ENCODE measurements around the gene PRR35. TPM values are rescaled to one million over a fixed set of nuclear protein-coding genes. Genes with fewer than 3 reads are reported as not detected.

PRR35 gene
- total RNA-seq, 1 experiment from 2014 or later, result not detected

DNA sequence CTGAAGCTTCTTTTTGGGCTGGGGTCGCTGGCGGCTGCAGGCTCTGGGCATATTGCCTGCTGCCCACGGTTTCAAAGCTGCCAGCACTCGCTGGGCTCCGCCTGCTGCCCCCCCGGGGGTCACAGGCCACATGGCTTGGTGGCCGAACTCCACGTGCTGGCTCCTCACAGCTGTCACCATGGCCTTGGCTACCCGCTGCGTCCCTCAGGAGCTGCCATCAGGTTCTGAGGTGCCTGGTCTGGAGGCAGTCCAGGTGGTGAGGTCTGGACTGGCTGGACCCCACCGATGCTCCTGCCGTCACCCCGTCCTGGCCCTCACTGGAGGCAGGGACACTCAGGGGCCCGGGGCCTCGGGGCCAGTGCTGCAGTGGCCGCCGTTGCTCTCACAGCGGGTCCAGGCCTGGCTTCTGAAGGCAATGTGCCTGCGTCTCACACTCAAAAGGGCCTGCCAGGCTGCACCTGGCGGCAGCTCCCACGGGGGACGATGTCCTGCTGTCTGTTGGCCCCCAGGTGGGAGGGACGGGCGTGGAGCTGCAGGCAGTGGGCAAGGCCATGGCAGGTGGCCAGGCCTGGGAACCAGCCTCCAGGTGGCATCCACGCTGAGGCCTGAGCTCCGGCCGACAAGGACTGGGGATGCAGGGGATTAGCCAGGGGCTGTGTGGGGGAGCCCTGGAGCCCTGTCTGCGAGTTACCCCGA, 19.4 kb upstream of the PRR35 start:
- TF ChIP-seq EZH2 (IDR thresholded peaks at IDR 0.05; ENCODE audit: low read length, unreplicated experiment) (no peak), EZH2phosphoT487 (IDR thresholded peaks at IDR 0.05; ENCODE audit: borderline replicate concordance, low read length) (no peak)
- TF ChIP-seq, protein P1, sequence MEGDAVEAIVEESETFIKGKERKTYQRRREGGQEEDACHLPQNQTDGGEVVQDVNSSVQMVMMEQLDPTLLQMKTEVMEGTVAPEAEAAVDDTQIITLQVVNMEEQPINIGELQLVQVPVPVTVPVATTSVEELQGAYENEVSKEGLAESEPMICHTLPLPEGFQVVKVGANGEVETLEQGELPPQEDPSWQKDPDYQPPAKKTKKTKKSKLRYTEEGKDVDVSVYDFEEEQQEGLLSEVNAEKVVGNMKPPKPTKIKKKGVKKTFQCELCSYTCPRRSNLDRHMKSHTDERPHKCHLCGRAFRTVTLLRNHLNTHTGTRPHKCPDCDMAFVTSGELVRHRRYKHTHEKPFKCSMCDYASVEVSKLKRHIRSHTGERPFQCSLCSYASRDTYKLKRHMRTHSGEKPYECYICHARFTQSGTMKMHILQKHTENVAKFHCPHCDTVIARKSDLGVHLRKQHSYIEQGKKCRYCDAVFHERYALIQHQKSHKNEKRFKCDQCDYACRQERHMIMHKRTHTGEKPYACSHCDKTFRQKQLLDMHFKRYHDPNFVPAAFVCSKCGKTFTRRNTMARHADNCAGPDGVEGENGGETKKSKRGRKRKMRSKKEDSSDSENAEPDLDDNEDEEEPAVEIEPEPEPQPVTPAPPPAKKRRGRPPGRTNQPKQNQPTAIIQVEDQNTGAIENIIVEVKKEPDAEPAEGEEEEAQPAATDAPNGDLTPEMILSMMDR (conservative IDR thresholded peaks at IDR 0.05; ENCODE audit: low read depth, low read length), result no peak
- H3K4me3 ChIP-seq (ENCODE audit: low read length), result no peak overlapping the region
- no TSS peak for BruUV-seq (replicated peaks)
- peaks cover 4% of the 10 kb centered on the region for H3K4me1 ChIP-seq (ENCODE audit: insufficient read depth, low read length)
- ChIA-PET POLR2A (ENCODE audit: unreplicated experiment) (no interaction called here), CTCF (no interaction called here)
- intact Hi-C loops (cut with micrococcal nuclease), result no loop called here
- DNase-seq (no peak), ATAC-seq (no peak)
- no peak overlapping the region for H3K9ac ChIP-seq (ENCODE audit: low read length)
- no peak overlapping the region for H3K4me2 ChIP-seq (ENCODE audit: low read length)
- no peaks in the 10 kb centered on the region for H3K27me3 ChIP-seq (ENCODE audit: low read length)
- H3F3A ChIP-seq (ENCODE audit: low read length, unreplicated experiment), result no peaks in the 10 kb centered on the region
- no peaks in the 10 kb centered on the region for H3K9me2 ChIP-seq (replicated peaks; ENCODE audit: low read length)
- no peaks in the 10 kb centered on the region; the same call in 1 of the 2 replicates for H3K36me3 ChIP-seq (ENCODE audit: low read depth, low read length)
- no peak overlapping the region for H3K27ac ChIP-seq (ENCODE audit: low read length)
- no peaks in the 10 kb centered on the region for H3K9me3 ChIP-seq (ENCODE audit: low read length)
- no peaks in the 10 kb centered on the region for H4K20me1 ChIP-seq (ENCODE audit: low read length)
- no peak overlapping the region for H2AFZ ChIP-seq (ENCODE audit: low read length)
- peaks cover 82% of the 10 kb centered on the region for H3K79me2 ChIP-seq (ENCODE audit: low read length)

DNA sequence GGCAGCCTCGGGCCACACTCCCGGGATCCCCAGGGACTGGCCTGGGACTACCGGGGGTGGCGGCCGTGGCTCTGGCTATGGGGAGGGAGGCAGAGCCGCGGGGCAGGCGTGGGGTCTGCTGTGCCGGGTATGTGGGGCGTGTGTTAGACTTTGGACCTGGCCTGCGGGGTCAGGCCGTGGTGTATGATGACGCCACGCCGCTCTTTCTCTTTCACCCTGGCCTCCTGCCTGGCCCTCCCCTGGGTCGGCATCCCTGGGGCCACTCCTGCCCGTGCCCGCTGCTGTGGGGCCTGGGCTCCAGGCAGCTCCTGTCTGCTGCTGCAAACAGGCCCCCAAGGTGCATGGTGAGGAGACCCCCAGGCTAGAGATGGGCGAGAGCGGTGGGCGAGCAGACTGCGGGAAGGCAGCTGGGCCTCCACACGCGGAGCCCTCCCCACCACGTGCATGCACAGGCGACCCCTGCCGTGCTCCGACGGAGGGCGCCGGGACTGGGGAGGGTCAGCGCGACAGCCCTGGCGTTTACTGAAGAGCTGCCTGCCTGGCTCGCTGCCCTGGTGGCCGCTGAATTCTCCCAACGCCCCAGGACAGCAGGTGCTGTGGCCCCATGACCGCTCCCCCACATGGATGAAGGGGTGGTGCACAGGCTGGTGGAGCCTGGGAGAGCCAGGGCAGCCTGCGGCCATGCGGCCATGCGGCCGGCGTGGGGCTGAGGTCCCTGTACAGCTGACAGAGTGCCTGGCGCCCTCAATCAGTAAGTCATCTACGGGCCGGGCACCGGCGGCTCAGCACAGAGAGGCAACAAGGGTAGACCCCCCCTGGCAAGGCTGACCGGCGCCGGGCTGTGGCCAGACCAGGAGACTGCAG, 16.7 kb upstream of the PRR35 start:
- no TSS peak for BruUV-seq (replicated peaks)
- no peaks in the 10 kb centered on the region for H3K36me3 ChIP-seq (ENCODE audit: low read depth, low read length)
- no peak overlapping the region for H3K27ac ChIP-seq (ENCODE audit: low read length)
- no peak for DNase-seq
- no peaks in the 10 kb centered on the region for H3F3A ChIP-seq (ENCODE audit: low read length, unreplicated experiment)
- no peaks in the 10 kb centered on the region for H3K27me3 ChIP-seq (ENCODE audit: low read length)
- H3K9me2 ChIP-seq (replicated peaks; ENCODE audit: low read length), result no peaks in the 10 kb centered on the region
- CTCF ChIA-PET, result no interaction called here
- peaks cover 55% of the 10 kb centered on the region for H3K79me2 ChIP-seq (ENCODE audit: low read length)
- no peaks in the 10 kb centered on the region for H4K20me1 ChIP-seq (ENCODE audit: low read length)
- H3K9ac ChIP-seq (ENCODE audit: low read length), result no peak overlapping the region
- intact Hi-C loops (cut with micrococcal nuclease), result no loop called here
- ATAC-seq, result no peak
- no peak overlapping the region for H3K4me3 ChIP-seq (ENCODE audit: low read length)
- POLR2A ChIA-PET (ENCODE audit: unreplicated experiment), result no interaction called here
- H3K4me1 ChIP-seq (ENCODE audit: insufficient read depth, low read length), result no peaks in the 10 kb centered on the region
- no peak overlapping the region for H2AFZ ChIP-seq (ENCODE audit: low read length)
- H3K9me3 ChIP-seq (ENCODE audit: low read length), result no peaks in the 10 kb centered on the region
- no peak overlapping the region for H3K4me2 ChIP-seq (ENCODE audit: low read length)
- TF ChIP-seq, protein P1 (conservative IDR thresholded peaks at IDR 0.05; ENCODE audit: low read depth, low read length), result no peak
- TF ChIP-seq EZH2 (IDR thresholded peaks at IDR 0.05; ENCODE audit: low read length, unreplicated experiment), result no peak
- no peak for TF ChIP-seq EZH2phosphoT487 (IDR thresholded peaks at IDR 0.05; ENCODE audit: borderline replicate concordance, low read length)

DNA sequence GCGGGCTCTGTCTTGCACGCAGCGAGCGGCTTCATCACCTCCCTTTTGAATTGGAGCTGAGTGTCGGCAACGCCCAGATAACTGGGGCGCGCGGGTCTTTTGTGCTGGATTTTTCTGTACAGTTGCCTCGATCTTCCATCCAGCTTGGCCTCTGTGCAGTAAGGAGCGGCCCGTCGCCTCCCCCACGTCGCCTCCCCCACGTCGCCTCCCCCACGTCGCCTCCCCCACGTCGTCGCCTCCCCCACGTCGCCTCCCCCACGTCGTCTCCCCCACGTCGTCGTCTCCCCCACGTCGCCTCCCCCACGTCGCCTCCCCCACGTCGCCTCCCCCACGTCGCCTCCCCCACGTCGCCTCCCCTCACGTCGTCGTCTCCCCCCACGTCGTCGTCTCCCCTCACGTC, 15.7 kb upstream of the PRR35 start:
- no peaks in the 10 kb centered on the region for H4K20me1 ChIP-seq (ENCODE audit: low read length)
- H3K9ac ChIP-seq (ENCODE audit: low read length), result no peak overlapping the region
- intact Hi-C loops (cut with micrococcal nuclease), result no loop called here
- H3K4me1 ChIP-seq (ENCODE audit: insufficient read depth, low read length), result no peaks in the 10 kb centered on the region
- no peaks in the 10 kb centered on the region for H3K36me3 ChIP-seq (ENCODE audit: low read depth, low read length)
- no TSS peak for BruUV-seq (replicated peaks)
- TF ChIP-seq, protein P1 (conservative IDR thresholded peaks at IDR 0.05; ENCODE audit: low read depth, low read length), result no peak
- TF ChIP-seq EZH2phosphoT487 (IDR thresholded peaks at IDR 0.05; ENCODE audit: borderline replicate concordance, low read length), result no peak
- TF ChIP-seq EZH2 (IDR thresholded peaks at IDR 0.05; ENCODE audit: low read length, unreplicated experiment), result no peak
- DNase-seq (no peak), ATAC-seq (no peak)
- no peak overlapping the region for H3K27ac ChIP-seq (ENCODE audit: low read length)
- ChIA-PET CTCF (no interaction called here), POLR2A (ENCODE audit: unreplicated experiment) (no interaction called here)
- H3K9me3 ChIP-seq (ENCODE audit: low read length), result no peaks in the 10 kb centered on the region
- H3K27me3 ChIP-seq (ENCODE audit: low read length), result no peaks in the 10 kb centered on the region
- peaks cover 46% of the 10 kb centered on the region for H3K79me2 ChIP-seq (ENCODE audit: low read length)
- H3K4me3 ChIP-seq (ENCODE audit: low read length), result no peak overlapping the region
- H3K9me2 ChIP-seq (replicated peaks; ENCODE audit: low read length), result no peaks in the 10 kb centered on the region
- H2AFZ ChIP-seq (ENCODE audit: low read length), result no peak overlapping the region
- no peaks in the 10 kb centered on the region for H3F3A ChIP-seq (ENCODE audit: low read length, unreplicated experiment)
- H3K4me2 ChIP-seq (ENCODE audit: low read length), result no peak overlapping the region
